Mononuclear cell (primary cell): ENCODE data around the gene AHCYL2. TPM values are rescaled to one million over a fixed set of nuclear protein-coding genes. Genes with fewer than 3 reads are reported as not detected.
"Not testable (repeated sequence)": the region's sequence is repeated elsewhere in the genome, so short reads cannot be mapped to it uniquely, and the experiment has no call there.

Experiments
- H3K27me3 ChIP-seq: 2 replicates; pipeline ENCODE4 v1.6.0; 2011; ENCODE audit warnings: low read length, control low read depth; ENCODE audit not compliant: insufficient read depth
- H3K4me1 ChIP-seq: 2 replicates; pipeline ENCODE4 v1.5.1; 2011; ENCODE audit warnings: mild to moderate bottlenecking, low read length, control low read depth; ENCODE audit not compliant: insufficient read depth
- H3K4me3 ChIP-seq: 2 replicates; pipeline ENCODE4 v1.5.1; 2011; ENCODE audit warnings: mild to moderate bottlenecking, low read length, moderate library complexity
- H3K9me3 ChIP-seq: 2 replicates; pipeline ENCODE4 v1.5.1; 2011; ENCODE audit warnings: low read depth, mild to moderate bottlenecking, control low read depth, low read length
- total RNA-seq: library from RNA; depleted of rRNA; stranded (reverse); fragments of >200 nt; gene quantifications from one replicate; pipeline ENCODE4 v1.2.3, GENCODE V29; 2012

The AHCYL2 gene
- total RNA-seq, 1 donor = 6.5 TPM

DNA sequence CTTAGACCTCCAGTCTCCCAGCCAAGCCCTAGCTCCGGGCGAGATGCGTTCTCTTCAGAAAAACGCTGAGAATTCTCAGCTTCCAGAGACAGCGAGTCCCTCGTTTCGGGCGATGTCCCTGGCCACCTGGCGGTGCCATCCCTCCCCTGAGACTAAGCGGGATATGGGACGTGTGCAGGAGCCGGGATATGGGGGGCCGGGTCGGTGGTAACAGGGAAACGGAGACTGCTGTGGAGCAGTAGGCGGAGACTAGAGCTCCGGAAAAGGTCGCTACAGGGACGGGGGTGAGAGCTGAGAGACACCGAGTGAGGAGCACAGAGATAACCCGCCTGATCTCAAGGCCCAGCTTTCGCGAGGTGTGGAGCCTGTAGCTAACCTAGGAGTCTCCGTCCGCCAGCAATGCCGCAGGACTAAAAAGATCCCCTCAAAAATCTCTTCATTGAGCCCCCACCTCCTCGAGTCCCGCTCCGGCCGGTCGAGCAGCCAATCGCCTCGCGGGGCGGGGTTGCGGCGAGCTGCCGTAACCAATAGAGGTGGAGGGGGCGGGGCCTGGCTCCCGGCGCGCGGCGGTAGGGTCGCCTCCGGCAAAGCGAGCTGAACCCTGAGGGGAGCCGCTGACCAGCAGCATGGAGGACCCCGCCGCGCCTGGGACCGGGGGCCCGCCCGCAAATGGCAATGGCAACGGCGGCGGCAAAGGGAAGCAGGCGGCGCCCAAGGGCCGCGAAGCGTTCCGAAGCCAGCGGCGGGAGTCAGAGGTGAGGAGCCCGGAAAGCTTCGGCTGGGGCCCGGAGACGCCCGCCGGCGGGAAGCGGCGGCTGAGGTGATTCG lies 209.2 kb downstream of the AHCYL2 start, which contains the start of gene STRIP2:
Gene STRIP2, plus strand, starts transcription at position 586 of the 828 bp plus-strand sequence. Its CDS starts 41 bp downstream, at position 627.
- Histone ChIP-seq H3K4me1 (peaks cover 21% of the 10 kb centered on the region), H3K27me3 (peaks cover 39% of the 10 kb centered on the region), H3K9me3 (no peaks in the 10 kb centered on the region), H3K4me3 (peak within 1 kb of the TSS; percentile 61)

DNA sequence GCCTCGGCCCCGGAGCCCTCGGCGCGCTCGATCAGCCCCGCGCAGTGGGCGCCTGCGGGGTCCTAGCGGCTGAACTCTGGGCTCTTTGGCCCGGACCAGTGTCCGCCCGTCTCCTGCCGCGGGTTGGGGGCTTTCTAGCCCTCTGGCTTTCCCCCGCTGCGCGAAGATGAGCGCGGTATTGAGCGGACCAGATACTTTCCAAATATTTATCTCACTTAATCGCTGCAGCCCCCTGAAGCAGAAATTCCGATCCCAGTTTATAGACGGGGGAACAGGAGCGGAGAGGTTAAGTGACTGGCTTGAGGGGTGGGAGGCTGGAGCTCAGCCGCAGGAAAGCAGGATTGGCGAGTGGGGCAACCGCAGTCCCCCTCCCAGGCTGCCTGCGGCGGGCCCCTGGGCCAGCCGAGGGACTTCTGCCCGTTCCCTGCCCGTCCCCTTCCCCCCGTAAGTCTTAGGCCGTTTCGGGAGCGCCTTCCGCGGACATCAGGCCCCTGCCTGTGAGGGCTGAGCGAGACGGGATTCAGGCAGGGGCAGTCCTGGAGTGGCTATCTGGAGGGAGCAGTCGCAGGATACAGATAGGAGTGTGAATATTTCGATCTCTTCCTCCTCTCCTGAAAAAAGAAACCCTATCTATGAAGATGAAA lies 210.0 kb downstream of the AHCYL2 start:
- Histone ChIP-seq H3K4me1 (peaks cover 21% of the 10 kb centered on the region), H3K27me3 (peaks cover 39% of the 10 kb centered on the region), H3K4me3 (peak overlapping the region; percentile 61), H3K9me3 (no peaks in the 10 kb centered on the region)

DNA sequence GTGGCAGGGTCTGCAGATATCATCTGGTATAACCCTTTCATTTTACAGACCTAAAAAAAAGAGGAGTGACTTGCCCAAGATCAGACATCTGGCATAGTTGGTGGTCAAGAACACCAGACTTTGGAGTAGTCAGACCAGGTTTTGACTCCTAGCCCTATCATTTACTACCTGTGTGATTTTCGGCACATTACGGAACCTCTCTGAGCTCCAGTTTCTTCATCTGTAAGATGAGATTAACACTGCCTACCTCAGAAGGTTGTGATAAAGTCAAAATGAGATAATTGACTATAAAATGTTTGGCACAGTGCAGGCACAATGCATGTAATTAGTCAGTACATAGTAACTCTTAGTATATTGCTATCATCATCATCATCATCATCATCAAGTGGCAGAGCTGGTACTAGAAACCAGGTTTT lies 210.6 kb downstream of the AHCYL2 start:
- Histone ChIP-seq H3K27me3 (peaks cover 39% of the 10 kb centered on the region), H3K4me3 (no peak overlapping the region), H3K4me1 (peaks cover 21% of the 10 kb centered on the region), H3K9me3 (no peaks in the 10 kb centered on the region)

DNA sequence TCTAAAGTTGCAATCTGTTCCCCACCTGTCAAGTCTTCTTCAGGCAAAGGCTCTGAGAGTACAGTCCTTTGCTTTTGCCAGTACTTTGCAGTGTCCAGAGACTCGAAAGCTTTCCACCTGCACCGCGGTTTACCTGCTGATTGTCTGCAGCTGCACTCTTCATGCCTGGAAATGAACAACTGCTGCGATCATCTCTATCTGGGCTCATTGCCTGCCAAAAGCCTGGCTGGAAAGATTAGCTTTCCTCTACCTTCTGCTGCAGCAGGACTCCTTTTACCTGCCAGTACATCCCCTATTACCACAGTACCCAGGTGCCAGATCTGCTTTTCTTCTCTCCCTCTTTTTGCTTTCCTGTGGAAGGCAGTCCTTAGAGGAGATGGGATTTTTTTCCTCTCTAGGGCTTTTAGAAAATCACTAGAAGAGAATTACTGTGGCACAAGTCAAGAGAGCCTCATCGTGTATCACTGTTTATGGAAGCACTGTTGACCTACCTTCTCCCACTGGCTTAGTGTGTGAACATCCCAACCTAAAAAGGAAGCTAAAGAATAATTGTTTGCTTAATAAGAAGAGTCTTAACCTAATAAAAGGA lies 211.6 kb downstream of the AHCYL2 start:
- no peaks in the 10 kb centered on the region for H3K9me3 ChIP-seq
- peaks cover 21% of the 10 kb centered on the region for H3K4me1 ChIP-seq
- H3K4me3 ChIP-seq = no peak overlapping the region
- peaks cover 39% of the 10 kb centered on the region for H3K27me3 ChIP-seq

DNA sequence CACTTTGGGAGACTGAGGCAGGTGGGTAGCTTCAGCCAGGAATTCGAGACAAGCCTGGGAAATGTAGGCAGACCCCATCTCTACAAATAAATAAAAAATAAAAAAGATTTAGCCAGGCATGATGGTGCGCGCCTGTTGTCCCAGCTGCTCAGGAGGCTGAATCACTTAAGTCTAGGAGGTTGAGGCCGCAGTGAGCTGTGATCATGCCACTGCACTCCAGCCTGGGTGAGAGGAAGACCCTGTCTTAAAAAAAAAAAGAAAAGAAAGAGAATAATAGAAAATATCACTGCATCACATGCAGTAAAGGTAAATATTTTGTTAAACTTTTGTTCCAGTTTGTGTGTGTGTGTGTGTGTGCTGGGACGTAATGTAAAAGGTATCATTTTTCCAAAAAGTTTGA lies 212.4 kb downstream of the AHCYL2 start:
- H3K4me3 ChIP-seq = no peak overlapping the region
- peaks cover 21% of the 10 kb centered on the region for H3K4me1 ChIP-seq
- H3K27me3 ChIP-seq = peaks cover 39% of the 10 kb centered on the region
- no peaks in the 10 kb centered on the region for H3K9me3 ChIP-seq

DNA sequence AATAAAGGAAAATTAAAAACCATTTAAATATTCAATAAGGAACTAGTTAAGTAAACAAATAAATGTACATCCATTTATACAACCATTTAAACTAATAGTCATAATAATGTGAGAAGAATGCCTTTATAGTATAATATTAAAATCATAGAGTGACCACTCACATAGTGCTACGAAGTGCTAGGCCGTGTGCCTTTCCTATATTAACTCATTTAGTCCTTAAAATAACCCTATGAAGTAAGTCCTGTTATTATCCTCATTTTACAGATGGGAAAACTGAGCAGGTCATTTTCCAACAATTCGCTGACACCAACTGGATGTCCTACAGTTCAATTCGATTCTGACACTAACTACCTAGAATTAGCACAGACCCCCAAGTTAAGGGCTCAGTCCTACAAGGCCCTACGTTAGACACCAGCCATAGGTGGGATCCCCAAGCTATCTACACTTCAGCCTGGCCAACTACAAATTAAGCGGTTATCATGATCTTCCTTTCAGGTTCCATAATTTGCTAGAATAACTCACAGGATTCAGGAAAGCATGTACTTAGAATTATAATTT lies 213.5 kb downstream of the AHCYL2 start:
- peaks cover 16% of the 10 kb centered on the region for H3K4me1 ChIP-seq
- H3K9me3 ChIP-seq = no peaks in the 10 kb centered on the region
- H3K4me3 ChIP-seq = no peak overlapping the region
- peaks cover 31% of the 10 kb centered on the region for H3K27me3 ChIP-seq

DNA sequence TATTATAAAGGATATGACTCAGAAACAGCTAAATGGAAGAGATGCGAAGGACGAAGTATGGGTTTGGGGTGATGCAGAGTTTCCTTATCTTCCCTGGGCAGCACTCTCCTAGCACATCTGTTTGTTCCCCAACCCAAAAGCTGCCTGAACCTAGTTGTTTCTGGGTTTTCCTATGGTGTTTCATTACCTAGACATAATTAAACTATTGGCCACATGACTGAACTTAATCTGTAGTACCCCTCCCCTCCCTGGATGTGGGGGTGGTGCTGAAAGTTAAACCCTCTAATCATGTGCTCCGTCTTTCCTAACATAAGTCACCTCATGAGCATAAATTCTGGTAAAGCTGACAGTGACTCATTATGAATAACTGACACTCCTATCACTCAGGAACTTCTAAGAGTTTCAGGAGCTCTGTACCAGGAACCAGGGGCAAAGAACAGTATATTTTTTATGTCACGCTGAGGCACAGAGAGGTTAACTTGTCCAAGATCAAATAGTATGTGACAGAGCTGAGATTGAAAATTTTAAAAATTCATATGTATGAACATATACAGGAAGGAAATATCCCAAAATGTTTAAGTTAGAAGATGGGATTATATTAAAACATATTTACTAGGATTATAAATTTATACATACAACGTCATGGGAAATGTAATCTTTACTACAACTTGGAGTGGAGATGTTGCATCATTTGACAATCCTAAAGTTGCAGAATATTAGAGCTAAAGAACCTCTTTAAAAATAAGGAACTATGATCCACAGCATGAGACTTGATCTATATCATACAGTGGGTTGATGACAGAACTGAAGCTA lies 214.2 kb downstream of the AHCYL2 start:
- H3K27me3 ChIP-seq = peaks cover 27% of the 10 kb centered on the region
- H3K9me3 ChIP-seq = no peaks in the 10 kb centered on the region
- H3K4me3 ChIP-seq = no peak overlapping the region
- peaks cover 10% of the 10 kb centered on the region for H3K4me1 ChIP-seq

DNA sequence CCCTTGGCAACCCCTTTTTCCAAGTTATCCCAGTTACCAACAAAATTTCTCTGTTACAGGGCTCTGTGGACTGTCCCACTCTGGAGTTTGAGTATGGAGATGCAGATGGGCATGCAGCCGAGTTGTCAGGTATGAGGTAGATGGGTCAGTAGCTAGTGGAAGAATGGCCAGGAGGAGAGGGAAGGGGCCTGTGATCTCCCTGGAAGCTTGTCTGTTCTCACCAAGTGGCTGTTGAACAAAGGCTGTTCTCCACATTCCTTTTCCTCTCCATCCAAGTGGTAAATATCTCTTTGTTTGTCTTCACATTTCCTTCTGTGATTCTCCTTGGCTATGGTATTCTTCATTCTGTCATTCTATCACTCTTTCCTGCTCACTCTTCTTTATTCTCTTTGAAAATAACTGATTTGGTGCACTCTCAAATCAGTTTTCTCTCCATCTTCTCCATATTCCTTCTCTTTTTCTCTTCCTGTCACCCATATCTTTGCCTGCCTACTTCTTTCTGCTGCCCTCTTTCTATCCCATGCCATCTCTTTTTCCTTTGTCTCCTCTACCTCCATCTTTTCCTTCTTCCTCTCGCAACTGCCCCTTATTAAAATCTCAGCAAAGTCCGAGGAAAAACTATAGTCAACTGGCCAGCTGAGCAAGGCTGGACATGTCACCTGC lies 215.3 kb downstream of the AHCYL2 start:
- Histone ChIP-seq H3K4me3 (no peak overlapping the region), H3K27me3 (peaks cover 21% of the 10 kb centered on the region), H3K9me3 (no peaks in the 10 kb centered on the region), H3K4me1 (peaks cover 3% of the 10 kb centered on the region)

DNA sequence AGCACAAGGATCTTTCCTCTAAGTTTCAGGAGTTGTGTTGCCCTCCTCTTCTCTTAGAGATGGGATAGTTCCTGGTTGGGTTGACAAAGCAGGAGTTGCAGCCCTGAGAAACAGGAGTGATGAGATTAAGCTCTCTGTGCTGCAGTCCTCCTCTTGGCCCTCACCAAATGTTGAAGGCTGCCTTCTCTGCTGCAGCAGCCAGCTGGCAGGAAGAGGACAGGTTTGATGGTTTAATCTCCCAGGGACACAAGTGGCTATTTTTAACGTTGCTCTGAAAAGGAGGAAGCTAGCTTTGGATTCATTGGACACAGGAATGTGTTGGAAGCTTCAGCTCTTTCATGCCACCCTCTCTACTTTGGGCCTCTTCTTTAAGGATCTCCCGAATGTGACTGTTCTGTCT lies 218.8 kb downstream of the AHCYL2 start:
- Histone ChIP-seq H3K4me3 (no peak overlapping the region), H3K4me1 (no peaks in the 10 kb centered on the region), H3K9me3 (no peaks in the 10 kb centered on the region), H3K27me3 (no peaks in the 10 kb centered on the region)

DNA sequence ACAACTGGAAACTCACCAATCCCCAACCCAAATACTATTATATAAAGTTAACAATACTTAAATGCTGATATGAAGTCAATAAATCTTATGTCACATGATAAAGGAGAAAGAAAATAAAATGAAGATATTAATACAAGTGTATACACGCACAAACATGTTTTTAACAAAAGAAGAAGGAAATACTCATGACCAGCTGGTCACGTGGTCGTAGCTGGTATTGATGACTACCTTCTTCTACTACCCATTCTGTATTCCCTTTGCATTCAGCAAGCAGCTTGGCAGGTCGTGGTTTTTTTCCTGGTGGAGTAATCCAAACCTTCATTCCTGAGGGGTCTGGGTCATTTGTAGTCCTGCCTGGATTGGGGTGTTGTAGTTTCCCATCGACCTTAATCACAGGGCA lies 219.9 kb downstream of the AHCYL2 start:
- H3K4me1 ChIP-seq, H3K9me3 ChIP-seq, H3K4me3 ChIP-seq: not testable (repeated sequence)

DNA sequence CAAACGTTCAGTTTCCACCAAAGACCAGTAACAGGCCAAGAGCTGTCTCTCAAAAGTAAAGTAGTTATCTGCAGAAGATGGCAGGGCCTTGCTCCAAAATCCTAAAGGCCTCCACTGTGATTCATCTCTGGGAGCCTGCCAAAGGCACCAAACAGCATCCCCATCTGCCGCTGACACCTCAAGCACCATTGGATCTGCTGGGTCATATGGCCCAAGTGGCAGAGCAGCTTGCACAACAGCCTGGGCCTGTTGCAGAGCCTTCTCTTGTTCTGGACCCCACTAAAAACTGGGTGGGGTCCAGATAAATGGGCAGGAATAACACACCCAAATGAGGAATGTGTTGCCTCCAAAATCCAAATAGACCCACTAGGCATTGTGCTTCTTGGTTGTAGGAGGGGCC lies 222.1 kb downstream of the AHCYL2 start:
- H3K27me3 ChIP-seq, H3K4me3 ChIP-seq, H3K4me1 ChIP-seq, H3K9me3 ChIP-seq: not testable (repeated sequence)

More for the DNA sequence above, 219.9 kb downstream of the AHCYL2 start:
- not testable (repeated sequence) for H3K27me3 ChIP-seq

DNA sequence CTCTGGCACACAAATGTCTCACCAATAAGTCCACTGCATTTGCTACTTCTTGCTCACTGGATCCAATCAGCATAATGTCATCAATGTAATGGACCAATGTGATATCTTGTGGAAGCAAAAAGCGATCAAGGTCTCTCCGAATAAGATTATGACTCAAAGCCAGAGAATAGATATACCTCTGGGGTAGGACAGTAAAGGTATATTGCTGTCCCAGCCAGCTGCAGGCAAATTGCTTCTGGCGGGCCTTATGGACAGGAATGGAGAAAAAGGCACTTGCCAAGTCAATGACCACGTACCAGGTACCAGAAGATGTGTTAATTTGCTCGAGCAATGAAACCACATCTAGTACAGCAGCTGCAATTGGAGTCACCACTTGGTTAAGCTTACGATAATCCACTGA lies 222.6 kb downstream of the AHCYL2 start:
- H3K9me3 ChIP-seq, H3K4me1 ChIP-seq, H3K27me3 ChIP-seq, H3K4me3 ChIP-seq: not testable (repeated sequence)

DNA sequence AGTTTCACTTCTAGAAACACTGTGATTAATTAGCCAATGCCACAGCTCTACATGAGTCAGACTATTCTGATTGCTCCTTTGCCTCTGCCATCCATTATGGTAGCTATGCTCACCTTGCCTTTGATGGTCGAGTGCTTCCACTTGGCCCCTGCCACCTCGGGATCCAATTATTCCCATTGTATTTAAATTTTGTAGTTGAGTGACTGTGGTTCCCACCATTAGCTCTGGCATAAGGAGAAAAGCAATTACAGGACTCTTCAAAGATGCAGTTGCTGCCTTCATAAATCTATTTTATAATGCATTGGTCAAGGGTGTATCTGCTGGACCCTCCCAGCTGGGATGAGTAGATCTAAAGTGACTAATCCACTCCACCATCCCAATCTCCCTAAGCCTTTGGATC lies 223.8 kb downstream of the AHCYL2 start:
- H3K4me3 ChIP-seq, H3K4me1 ChIP-seq, H3K27me3 ChIP-seq, H3K9me3 ChIP-seq: not testable (repeated sequence)

DNA sequence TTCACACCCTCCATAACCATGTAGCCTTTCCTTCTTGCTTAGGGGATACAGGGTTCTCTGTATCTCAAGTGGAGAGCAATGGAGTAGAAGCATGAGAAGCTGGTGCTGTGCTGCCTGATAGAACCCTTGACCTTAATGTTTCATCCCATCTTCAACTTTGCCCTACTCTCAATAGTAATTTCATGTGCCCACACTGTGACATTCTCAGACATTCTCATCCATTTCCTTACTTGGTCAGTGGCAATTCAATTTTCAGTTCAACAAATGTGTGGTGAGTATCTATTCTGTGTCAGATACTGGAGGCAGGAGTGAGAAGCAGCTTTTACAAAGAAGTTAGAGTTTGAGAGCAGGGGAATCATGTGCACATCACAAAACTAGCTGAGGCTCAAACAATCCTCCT lies 225.5 kb downstream of the AHCYL2 start:
- Histone ChIP-seq H3K27me3 (no peaks in the 10 kb centered on the region), H3K4me1 (no peaks in the 10 kb centered on the region), H3K4me3 (no peak overlapping the region), H3K9me3 (no peaks in the 10 kb centered on the region)
